DND-41 (cell line): Measurements from ENCODE around the gene SNAP47.

Source experiments
- ATAC-seq: fragments of 200-7000 bp; cut with Tn5 transposase; 3 replicates; pipeline ENCODE4 v1.9.1; 2021; ENCODE audit warnings: low read depth; ENCODE audit not compliant: insufficient read depth
- DNase-seq: peaks from one replicate; pipeline ENCODE4 v3.0.0-alpha.2; 2020
- H2AFZ ChIP-seq: 2 replicates; pipeline ENCODE4 v1.6.0; 2012; ENCODE audit warnings: low read depth, low read length
- H3K27ac ChIP-seq: 2 replicates; pipeline ENCODE4 v1.5.1; 2012; ENCODE audit warnings: low read length, inconsistent platforms
- H3K27me3 ChIP-seq: fragments of 200-600 bp; sonication (generic); 2 replicates; pipeline ENCODE4 v1.6.0; 2012; ENCODE audit warnings: low read length, mild to moderate bottlenecking, inconsistent platforms; ENCODE audit not compliant: insufficient read depth, poor library complexity
- H3K36me3 ChIP-seq: 2 replicates; pipeline ENCODE4 v1.5.1; 2012; ENCODE audit warnings: low read length, inconsistent platforms; ENCODE audit not compliant: insufficient read depth
- H3K4me1 ChIP-seq: 2 replicates; pipeline ENCODE4 v1.5.1; 2012; ENCODE audit warnings: mild to moderate bottlenecking, low read length; ENCODE audit not compliant: insufficient read depth
- H3K4me2 ChIP-seq: 2 replicates; pipeline ENCODE4 v1.6.0; 2012; ENCODE audit warnings: mild to moderate bottlenecking, moderate library complexity, low read length, inconsistent platforms; ENCODE audit not compliant: insufficient read depth
- H3K4me3 ChIP-seq, 2 experiments: fragments of 200-600 bp in 1 of 2; shearing (Covaris generic) in 1 of 2; 2 replicates each; pipeline ENCODE4 v1.5.1; 2012 to 2016; ENCODE audit warnings: inconsistent platforms in 2 of 2, low read length in 2 of 2, mild to moderate bottlenecking in 2 of 2, low read depth in 1 of 2, moderate library complexity in 1 of 2
- H3K79me2 ChIP-seq: 2 replicates; pipeline ENCODE4 v1.6.0; 2012; ENCODE audit warnings: low read length, inconsistent platforms; ENCODE audit not compliant: insufficient read depth
- H3K9ac ChIP-seq: 2 replicates; pipeline ENCODE4 v1.6.0; 2012; ENCODE audit warnings: low read depth, mild to moderate bottlenecking, inconsistent platforms, low read length, moderate library complexity
- H3K9me3 ChIP-seq: 2 replicates; pipeline ENCODE4 v1.5.1; 2012; ENCODE audit warnings: low read length, moderate library complexity, mild to moderate bottlenecking, inconsistent platforms; ENCODE audit not compliant: insufficient read depth, severe bottlenecking
- H4K20me1 ChIP-seq: 2 replicates; pipeline ENCODE4 v1.6.0; 2012; ENCODE audit warnings: low read length; ENCODE audit not compliant: insufficient read depth
- CTCF ChIP-seq: IDR thresholded peaks from 2 replicates; pipeline ENCODE4 v1.5.1; 2012; ENCODE audit warnings: borderline replicate concordance, low read length, moderate library complexity, mild to moderate bottlenecking; ENCODE audit not compliant: poor library complexity, severe bottlenecking; ENCODE audit errors: extremely low read depth
- EZH2 ChIP-seq: IDR thresholded peaks from 3 replicates; pipeline ENCODE4 v1.6.1; 2012; ENCODE audit warnings: borderline replicate concordance, low read depth, mild to moderate bottlenecking, moderate library complexity, low read length, inconsistent platforms; ENCODE audit not compliant: severe bottlenecking

SNAP47 gene

DNA sequence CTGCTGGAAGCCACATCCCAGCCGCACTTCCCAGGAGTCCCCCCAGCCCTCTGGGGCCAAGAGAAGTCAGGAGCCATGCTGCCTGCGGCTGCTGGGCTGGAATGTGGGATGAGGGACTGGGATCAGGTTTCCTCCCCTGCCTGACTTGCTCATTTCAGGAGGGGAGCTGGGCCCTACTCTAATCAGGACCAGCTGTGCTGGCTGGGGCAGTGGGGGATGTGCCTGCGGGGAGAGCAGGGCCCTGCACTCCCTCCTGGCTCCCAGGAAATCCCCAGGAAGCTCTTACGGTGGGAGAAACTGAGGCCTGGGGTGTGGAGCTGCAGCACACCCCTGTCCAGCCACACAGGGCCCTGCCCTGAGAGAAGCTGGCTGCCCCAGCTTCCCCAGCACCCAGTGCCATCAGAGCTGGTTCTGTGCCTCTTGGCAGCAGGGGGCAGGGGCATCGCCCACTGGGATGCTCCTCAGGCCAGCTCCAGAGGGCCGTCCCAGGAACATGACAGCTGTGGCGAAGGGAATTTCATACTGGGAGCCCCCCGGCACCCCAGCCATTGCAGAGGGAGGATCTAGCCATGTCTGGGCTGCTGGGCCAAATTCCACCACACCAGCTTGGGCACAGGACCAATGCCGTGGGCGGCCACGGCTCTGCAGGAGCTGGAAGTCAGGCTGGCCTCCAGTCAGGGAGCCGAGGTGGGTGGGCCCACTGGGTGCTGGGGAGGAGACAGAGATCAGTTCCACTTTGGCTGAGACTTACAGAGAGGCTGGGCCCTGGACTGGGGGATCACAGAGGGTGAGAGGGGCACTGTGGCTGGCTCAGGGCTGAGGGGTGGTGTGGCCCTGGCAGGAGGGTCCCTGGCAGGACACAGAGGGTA is 58.9 kb downstream of the SNAP47 start:
- no peak overlapping the region for H3K9ac ChIP-seq
- H3K4me1 ChIP-seq, result no peaks in the 10 kb centered on the region
- TF ChIP-seq EZH2 (no peak), CTCF (no peak)
- H4K20me1 ChIP-seq, result no peaks in the 10 kb centered on the region
- no peak overlapping the region for H3K4me2 ChIP-seq
- ATAC-seq, result 0 out of 3 replicates have a peak, but pooled peaks have one; percentile 27
- no peak for DNase-seq
- H3K27me3 ChIP-seq, result no peaks in the 10 kb centered on the region
- no peaks in the 10 kb centered on the region for H3K36me3 ChIP-seq
- no peak overlapping the region for H3K4me3 ChIP-seq
- H3K79me2 ChIP-seq, result no peaks in the 10 kb centered on the region
- H3K27ac ChIP-seq, result no peak overlapping the region
- no peaks in the 10 kb centered on the region for H3K9me3 ChIP-seq
- no peak overlapping the region for H2AFZ ChIP-seq

GRCh38 chr1:227794817-227795192 is 59.6 kb downstream of the SNAP47 start:
- ATAC-seq, result 0 out of 3 replicates have a peak, but pooled peaks have one; percentile 27
- no peaks in the 10 kb centered on the region for H3K79me2 ChIP-seq
- H3K4me3 ChIP-seq, result no peak overlapping the region
- no peaks in the 10 kb centered on the region for H3K4me1 ChIP-seq
- no peak for TF ChIP-seq EZH2
- no peak overlapping the region for H2AFZ ChIP-seq
- H3K27ac ChIP-seq, result no peak overlapping the region
- no peak overlapping the region for H3K4me2 ChIP-seq
- H3K27me3 ChIP-seq, result no peaks in the 10 kb centered on the region
- H3K9ac ChIP-seq, result no peak overlapping the region
- no peaks in the 10 kb centered on the region for H3K36me3 ChIP-seq
- DNase-seq, result no peak
- H4K20me1 ChIP-seq, result no peaks in the 10 kb centered on the region
- no peaks in the 10 kb centered on the region for H3K9me3 ChIP-seq

GRCh38 chr1:227795732-227796131 is 60.5 kb downstream of the SNAP47 start:
- no peak overlapping the region for H3K4me3 ChIP-seq
- H4K20me1 ChIP-seq, result no peaks in the 10 kb centered on the region
- H2AFZ ChIP-seq, result no peak overlapping the region
- no peak for ATAC-seq
- H3K79me2 ChIP-seq, result no peaks in the 10 kb centered on the region
- no peaks in the 10 kb centered on the region for H3K27me3 ChIP-seq
- H3K4me2 ChIP-seq, result no peak overlapping the region
- H3K9me3 ChIP-seq, result no peaks in the 10 kb centered on the region
- TF ChIP-seq CTCF, result no peak
- no peak for TF ChIP-seq EZH2
- H3K36me3 ChIP-seq, result no peaks in the 10 kb centered on the region
- DNase-seq, result no peak
- no peak overlapping the region for H3K27ac ChIP-seq
- H3K4me1 ChIP-seq, result no peaks in the 10 kb centered on the region
- H3K9ac ChIP-seq, result no peak overlapping the region

GRCh38 chr1:227796359-227796915 is 61.2 kb downstream of the SNAP47 start:
- ATAC-seq (no peak), DNase-seq (no peak)
- Histone ChIP-seq H3K27me3 (no peaks in the 10 kb centered on the region), H3K36me3 (no peaks in the 10 kb centered on the region), H3K4me3 (no peak overlapping the region), H2AFZ (no peak overlapping the region), H3K4me1 (no peaks in the 10 kb centered on the region), H3K27ac (no peak overlapping the region), H3K79me2 (no peaks in the 10 kb centered on the region), H3K9me3 (no peaks in the 10 kb centered on the region), H3K9ac (no peak overlapping the region), H4K20me1 (no peaks in the 10 kb centered on the region), H3K4me2 (no peak overlapping the region)
- no peak for TF ChIP-seq CTCF
